A549 (cell line): Measurements from ENCODE around the gene WDR72.

Experiments
- ATOH8 ChIP-seq: fragments of 250-450 bp; sonication (Bioruptor Pico); IDR thresholded peaks from 2 replicates; pipeline ENCODE4 v1.5.0; 2020; ENCODE audit warnings: low read depth, mild to moderate bottlenecking, moderate library complexity
- BHLHE40 ChIP-seq: IDR thresholded peaks from 2 replicates; pipeline ENCODE4 v1.6.1; 2012; ENCODE audit warnings: low read depth, low read length, inconsistent platforms
- CTCF ChIP-seq: fragments of >200 bp; sonication (Bioruptor Twin); formaldehyde crosslinking; IDR thresholded peaks from 3 replicates; pipeline ENCODE4 v1.5.1; 2016
- E2F6 ChIP-seq: IDR thresholded peaks from 2 replicates; pipeline ENCODE4 v1.6.1; 2012; ENCODE audit warnings: low read depth, borderline replicate concordance
- MAFK ChIP-seq: fragments of 450-650 bp; IDR thresholded peaks from 2 replicates; pipeline ENCODE4 v1.6.1; 2014; ENCODE audit not compliant: partially characterized antibody
- POLR2A ChIP-seq: IDR thresholded peaks from 2 replicates; pipeline ENCODE4 v1.6.1; 2012; ENCODE audit warnings: mild to moderate bottlenecking, low read length
- RARB ChIP-seq: fragments of 250-450 bp; sonication (Bioruptor Pico); IDR thresholded peaks from 2 replicates; pipeline ENCODE4 v1.8.0; 2021; ENCODE audit warnings: mild to moderate bottlenecking, moderate library complexity
- RCOR1 ChIP-seq: fragments of 150-350 bp; IDR thresholded peaks from 2 replicates; pipeline ENCODE4 v1.6.1; 2014; ENCODE audit warnings: antibody characterized with exemption, low read length, low read depth

DNA sequence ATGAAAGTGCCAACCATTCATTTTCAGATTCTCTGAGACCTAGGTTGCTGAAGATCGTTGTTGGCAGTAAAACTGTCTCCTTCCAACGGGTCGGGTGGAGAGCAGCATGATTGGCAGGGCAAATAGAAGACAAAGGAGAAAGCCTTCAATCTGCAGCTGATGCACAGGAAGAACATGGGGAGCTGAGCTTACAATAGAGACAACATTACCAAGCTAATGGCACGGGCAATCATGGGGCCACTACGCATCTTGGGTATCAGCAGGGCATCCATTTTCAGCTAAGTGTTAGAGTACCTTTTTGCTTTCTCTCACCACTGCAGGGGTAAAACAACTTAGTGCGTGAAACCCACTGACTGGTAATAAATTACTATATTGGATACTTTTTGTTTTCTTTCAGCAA is 114.8 kb downstream of the WDR72 start:
- no peak for TF ChIP-seq CTCF
- TF ChIP-seq ATOH8 (CRISPR knock-in tag): no peak
- no peak for TF ChIP-seq RARB (CRISPR knock-in tag)
- TF ChIP-seq RCOR1: no peak
- no peak for TF ChIP-seq POLR2A
- no peak for TF ChIP-seq E2F6
- no peak for TF ChIP-seq BHLHE40
- TF ChIP-seq MAFK: no peak
